HG03196 (cell line): ENCODE results near the gene NPRL2.

Experiments
- ATAC-seq: cut with Tn5 transposase; IDR thresholded peaks from one replicate; pipeline ENCODE4 v1.9.1; 2021; ENCODE audit not compliant: unreplicated experiment

NPRL2 gene

GRCh38 chr3:50350527-50351322, at the start of gene NPRL2, which contains the start of gene CYB561D2:
NPRL2 (minus strand) TSS chr3:50350775; CDS start chr3:50350652, 123 bp downstream.
CYB561D2 (plus strand) TSS chr3:50350862; CDS start chr3:50351434, 572 bp downstream.
- peak; percentile 75 for ATAC-seq

- ATAC-seq, result no peak
Measured at GRCh38 chr3:50396502-50396901, 45.9 kb upstream of the NPRL2 start.

- no peak for ATAC-seq
Measured at GRCh38 chr3:50395070-50395860, 44.7 kb upstream of the NPRL2 start.

- ATAC-seq, result no peak
Measured at GRCh38 chr3:50393061-50393460, 42.5 kb upstream of the NPRL2 start.

- ATAC-seq, result no peak
Measured at GRCh38 chr3:50392101-50392715, 41.6 kb upstream of the NPRL2 start.

GRCh38 chr3:50390508-50391224, 40.1 kb upstream of the NPRL2 start:
- ATAC-seq, result no peak

GRCh38 chr3:50389414-50389767, 38.8 kb upstream of the NPRL2 start:
- no peak for ATAC-seq

- ATAC-seq, result no peak
Measured at GRCh38 chr3:50388720-50389413, 38.3 kb upstream of the NPRL2 start.

GRCh38 chr3:50388016-50388719, 37.6 kb upstream of the NPRL2 start:
- ATAC-seq, result no peak

GRCh38 chr3:50385754-50386153, 35.2 kb upstream of the NPRL2 start:
- no peak for ATAC-seq

GRCh38 chr3:50383750-50384149, 33.2 kb upstream of the NPRL2 start:
- no peak for ATAC-seq

- ATAC-seq, result no peak
Measured at GRCh38 chr3:50382722-50383121, 32.1 kb upstream of the NPRL2 start.

- ATAC-seq, result no peak
Measured at GRCh38 chr3:50381383-50381782, 30.8 kb upstream of the NPRL2 start.

GRCh38 chr3:50380405-50381085, 30.0 kb upstream of the NPRL2 start:
- ATAC-seq, result no peak

GRCh38 chr3:50378757-50379156, 28.2 kb upstream of the NPRL2 start:
- no peak for ATAC-seq

GRCh38 chr3:50378024-50378423, 27.4 kb upstream of the NPRL2 start:
- no peak for ATAC-seq

GRCh38 chr3:50375258-50375931, 24.8 kb upstream of the NPRL2 start:
- ATAC-seq, result no peak

- ATAC-seq, result no peak
Measured at GRCh38 chr3:50374363-50375257, 24.0 kb upstream of the NPRL2 start.
